ENCODE measurements around the gene MEF2C.

DNA sequence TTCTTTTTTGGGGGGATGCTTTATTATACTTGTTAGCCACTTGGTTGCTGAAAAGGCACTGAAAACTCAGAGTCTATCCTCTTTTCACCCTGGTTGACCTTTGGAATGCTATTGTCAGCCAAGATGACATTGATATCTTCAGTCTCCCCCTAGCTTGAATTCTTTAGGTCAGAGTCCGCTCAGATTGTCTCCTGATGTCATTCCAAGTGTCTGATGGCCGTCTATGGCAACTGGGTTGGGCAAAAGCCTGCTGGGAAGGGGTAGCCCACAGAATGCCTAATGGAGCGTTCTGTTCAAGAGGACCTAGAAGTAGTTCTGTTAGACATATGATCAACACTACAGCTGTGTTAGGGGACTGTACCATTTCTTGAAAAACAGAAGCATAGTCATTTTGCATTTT is 9.7 kb upstream of the MEF2C start:
- TF ChIP-seq ZNF416 (CRISPR knock-in tag; IDR thresholded peaks at IDR 0.05) (no peak), ZNF263 (CRISPR knock-in tag; IDR thresholded peaks at IDR 0.05; ENCODE audit: low read depth) (no peak)
- TF ChIP-seq, protein P1, sequence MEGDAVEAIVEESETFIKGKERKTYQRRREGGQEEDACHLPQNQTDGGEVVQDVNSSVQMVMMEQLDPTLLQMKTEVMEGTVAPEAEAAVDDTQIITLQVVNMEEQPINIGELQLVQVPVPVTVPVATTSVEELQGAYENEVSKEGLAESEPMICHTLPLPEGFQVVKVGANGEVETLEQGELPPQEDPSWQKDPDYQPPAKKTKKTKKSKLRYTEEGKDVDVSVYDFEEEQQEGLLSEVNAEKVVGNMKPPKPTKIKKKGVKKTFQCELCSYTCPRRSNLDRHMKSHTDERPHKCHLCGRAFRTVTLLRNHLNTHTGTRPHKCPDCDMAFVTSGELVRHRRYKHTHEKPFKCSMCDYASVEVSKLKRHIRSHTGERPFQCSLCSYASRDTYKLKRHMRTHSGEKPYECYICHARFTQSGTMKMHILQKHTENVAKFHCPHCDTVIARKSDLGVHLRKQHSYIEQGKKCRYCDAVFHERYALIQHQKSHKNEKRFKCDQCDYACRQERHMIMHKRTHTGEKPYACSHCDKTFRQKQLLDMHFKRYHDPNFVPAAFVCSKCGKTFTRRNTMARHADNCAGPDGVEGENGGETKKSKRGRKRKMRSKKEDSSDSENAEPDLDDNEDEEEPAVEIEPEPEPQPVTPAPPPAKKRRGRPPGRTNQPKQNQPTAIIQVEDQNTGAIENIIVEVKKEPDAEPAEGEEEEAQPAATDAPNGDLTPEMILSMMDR (IDR thresholded peaks at IDR 0.05), result no peak
